Measurements from ENCODE around the gene CCDC142.

Gene CCDC142

GRCh38 chr2:74513605-74514367 is 31.0 kb upstream of the CCDC142 start:
- DNase-seq (ENCODE audit: low spot score): no peak

- no peak for DNase-seq (ENCODE audit: low spot score)
Measured at GRCh38 chr2:74512744-74513604, 30.2 kb upstream of the CCDC142 start.

GRCh38 chr2:74511104-74511989 is 28.5 kb upstream of the CCDC142 start:
- no peak for DNase-seq (ENCODE audit: low spot score)

GRCh38 chr2:74510272-74510671 is 27.5 kb upstream of the CCDC142 start:
- no peak for DNase-seq (ENCODE audit: low spot score)

GRCh38 chr2:74507926-74508520 is 25.2 kb upstream of the CCDC142 start:
- no peak for DNase-seq (ENCODE audit: low spot score)

- DNase-seq (ENCODE audit: low spot score): peak; percentile 96
Measured at GRCh38 chr2:74507145-74507925, 24.5 kb upstream of the CCDC142 start, which contains the start of gene PCGF1. PCGF1 (minus strand) TSS chr2:74507695; CDS start chr2:74507668, 27 bp downstream.

GRCh38 chr2:74505448-74506246 is 22.8 kb upstream of the CCDC142 start:
- DNase-seq (ENCODE audit: low spot score): no peak

GRCh38 chr2:74504591-74504990 is 21.8 kb upstream of the CCDC142 start:
- DNase-seq (ENCODE audit: low spot score): no peak

GRCh38 chr2:74503506-74504475 is 21.0 kb upstream of the CCDC142 start:
- DNase-seq (ENCODE audit: low spot score): no peak

GRCh38 chr2:74502720-74503505 is 20.1 kb upstream of the CCDC142 start:
- DNase-seq (ENCODE audit: low spot score): peak; percentile 84

- DNase-seq (ENCODE audit: low spot score): no peak
Measured at GRCh38 chr2:74502147-74502719, 19.4 kb upstream of the CCDC142 start.

- DNase-seq (ENCODE audit: low spot score): no peak
Measured at GRCh38 chr2:74501335-74502071, 18.7 kb upstream of the CCDC142 start.

- no peak for DNase-seq (ENCODE audit: low spot score)
Measured at GRCh38 chr2:74500578-74500946, 17.8 kb upstream of the CCDC142 start.

GRCh38 chr2:74499940-74500577 is 17.3 kb upstream of the CCDC142 start:
- no peak for DNase-seq (ENCODE audit: low spot score)

GRCh38 chr2:74499267-74499939 is 16.6 kb upstream of the CCDC142 start, which contains the start of gene LBX2:
LBX2 (minus strand) TSS chr2:74499603; CDS start chr2:74499537, 66 bp downstream.
- DNase-seq (ENCODE audit: low spot score): no peak
